Astrocyte of the cerebellum (primary cell): Measurements from ENCODE around the gene OR10V1.
"Not testable (repeated sequence)": the region's sequence is repeated elsewhere in the genome, so short reads cannot be mapped to it uniquely, and the experiment has no call there.

Experiments
- DNase-seq: peaks from one replicate; pipeline ENCODE4 v3.0.0-alpha.2; 2011; ENCODE audit warnings: low read depth
- H3K4me3 ChIP-seq: 2 replicates; pipeline ENCODE4 v1.5.1; 2011; ENCODE audit warnings: mild to moderate bottlenecking, low read depth, low read length, moderate library complexity
- CTCF ChIP-seq: IDR thresholded peaks from 2 replicates; pipeline ENCODE4 v1.5.1; 2012; ENCODE audit warnings: low read length, low read depth, moderate library complexity, mild to moderate bottlenecking; ENCODE audit errors: missing control alignments
- in situ Hi-C: cut with HindIII; loops from 2 replicates; pipeline ENCODE4 v1.10.0; 2017; ENCODE audit warnings: low sequenced_read_pairs

Gene OR10V1

GRCh38 chr11:59706518-59707285 is 6.9 kb downstream of the OR10V1 start:
- in situ Hi-C loops: no loop called here
- peak; percentile 11 for DNase-seq
- H3K4me3 ChIP-seq: no peak overlapping the region
- no peak for TF ChIP-seq CTCF

DNA sequence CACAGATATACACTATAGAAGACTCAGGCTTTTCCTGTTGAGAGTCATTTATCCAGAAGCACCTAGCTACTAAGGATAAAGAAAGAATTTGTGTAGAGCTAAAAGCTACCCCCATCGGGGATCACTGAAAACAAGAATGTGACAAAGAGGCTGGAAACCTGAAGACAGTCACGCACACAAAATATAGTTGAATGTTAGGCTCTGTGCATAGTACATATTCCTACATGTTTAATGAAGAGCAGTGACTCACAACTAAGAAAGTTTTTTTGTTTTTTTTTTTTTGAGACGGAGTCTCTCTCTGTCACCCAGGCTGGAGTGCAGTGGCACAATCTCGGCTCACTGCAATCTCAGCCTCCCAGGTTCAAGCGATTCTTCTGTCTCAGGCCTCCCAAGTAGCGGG is 8.4 kb downstream of the OR10V1 start:
- H3K4me3 ChIP-seq: no peak overlapping the region
- in situ Hi-C loops: no loop called here
- no peak for TF ChIP-seq CTCF
- no peak for DNase-seq

GRCh38 chr11:59703515-59703914 is 10.1 kb downstream of the OR10V1 start:
- in situ Hi-C loops, H3K4me3 ChIP-seq, DNase-seq: not testable (repeated sequence)

- DNase-seq: not testable (repeated sequence)
Measured at GRCh38 chr11:59700157-59700556, 13.5 kb downstream of the OR10V1 start.

DNA sequence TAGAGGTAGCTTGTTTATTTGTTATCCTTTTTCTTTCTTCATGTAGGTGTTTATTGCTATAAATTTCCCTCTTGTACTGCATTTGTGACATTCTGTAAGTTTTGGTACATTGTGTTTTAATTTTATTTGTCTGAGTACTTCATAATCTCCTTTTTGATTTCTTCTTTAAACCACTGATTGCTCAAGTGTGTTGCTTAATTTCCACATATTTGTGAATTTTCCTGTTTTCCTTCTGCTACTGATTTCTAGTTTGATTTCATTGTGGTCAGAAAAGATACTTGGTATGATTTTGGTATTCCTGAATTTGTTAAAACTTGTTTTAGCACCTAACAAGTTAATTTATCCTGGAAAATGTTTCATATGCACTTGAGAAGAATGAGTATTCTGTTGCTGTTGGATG is 15.1 kb downstream of the OR10V1 start:
- in situ Hi-C loops: no loop called here
- DNase-seq: no peak
- no peak for TF ChIP-seq CTCF
- H3K4me3 ChIP-seq: no peak overlapping the region

More at GRCh38 chr11:59700157-59700556, 13.5 kb downstream of the OR10V1 start:
- H3K4me3 ChIP-seq, in situ Hi-C loops: not testable (repeated sequence)

- in situ Hi-C loops: no loop called here
- DNase-seq: no peak
- TF ChIP-seq CTCF: no peak
- no peak overlapping the region for H3K4me3 ChIP-seq
Measured at GRCh38 chr11:59692915-59693314, 20.7 kb downstream of the OR10V1 start.

GRCh38 chr11:59691156-59691555 is 22.5 kb downstream of the OR10V1 start:
- TF ChIP-seq CTCF: no peak
- no peak overlapping the region for H3K4me3 ChIP-seq
- in situ Hi-C loops: no loop called here
- DNase-seq: no peak

- TF ChIP-seq CTCF: no peak
- DNase-seq: no peak
- H3K4me3 ChIP-seq: no peak overlapping the region
- in situ Hi-C loops: no loop called here
Measured at GRCh38 chr11:59689015-59689414, 24.6 kb downstream of the OR10V1 start.

DNA sequence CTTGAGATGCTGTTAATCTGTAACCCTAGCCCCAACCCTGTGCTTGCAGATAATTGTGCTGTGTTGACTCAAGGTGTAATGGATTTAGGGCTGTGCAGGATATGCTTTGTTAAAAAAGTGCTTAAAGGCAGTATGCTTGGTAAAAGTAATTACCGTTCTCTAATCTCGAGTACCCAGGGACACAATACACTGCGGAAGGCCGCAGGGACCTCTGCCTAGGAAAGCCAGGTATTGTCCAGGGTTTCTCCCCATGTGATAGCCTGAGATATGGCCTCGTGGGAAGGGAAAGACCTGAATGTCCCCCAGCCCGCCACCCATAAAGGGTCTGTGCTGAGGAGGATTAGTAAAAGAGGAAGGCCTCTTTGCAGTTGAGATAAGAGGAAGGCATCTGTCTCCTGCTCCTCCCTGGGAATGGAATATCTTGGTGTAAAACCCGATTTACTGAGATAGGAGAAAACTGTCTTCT is 32.4 kb downstream of the OR10V1 start:
- in situ Hi-C loops, DNase-seq, H3K4me3 ChIP-seq: not testable (repeated sequence)
